Keratinocyte (primary cell): ENCODE results near the gene PPIG.
"Not testable (repeated sequence)": the region's sequence is repeated elsewhere in the genome, so short reads cannot be mapped to it uniquely, and the experiment has no call there.

ENCODE experiments used
- EZH2 ChIP-seq: IDR thresholded peaks from one replicate; pipeline ENCODE4 v1.6.1; 2012; ENCODE audit warnings: inconsistent platforms, mild to moderate bottlenecking, low read length, moderate library complexity
- TF ChIP-seq, protein P1 (sequence below), 3 experiments: IDR thresholded peaks in 1 of 3; conservative IDR thresholded peaks in 1 of 3; optimal IDR thresholded peaks in 1 of 3; 2 replicates in 2 of 3; 3 replicates in 1 of 3; pipeline versions ENCODE3 to v1.5.1; 2011; ENCODE audit warnings: low read length in 3 of 3, mild to moderate bottlenecking in 3 of 3, moderate library complexity in 2 of 3, control low read depth in 1 of 3, inconsistent platforms in 1 of 3; ENCODE audit not compliant: insufficient read depth in 2 of 3; ENCODE audit errors: extremely low read depth in 1 of 3

DNA sequence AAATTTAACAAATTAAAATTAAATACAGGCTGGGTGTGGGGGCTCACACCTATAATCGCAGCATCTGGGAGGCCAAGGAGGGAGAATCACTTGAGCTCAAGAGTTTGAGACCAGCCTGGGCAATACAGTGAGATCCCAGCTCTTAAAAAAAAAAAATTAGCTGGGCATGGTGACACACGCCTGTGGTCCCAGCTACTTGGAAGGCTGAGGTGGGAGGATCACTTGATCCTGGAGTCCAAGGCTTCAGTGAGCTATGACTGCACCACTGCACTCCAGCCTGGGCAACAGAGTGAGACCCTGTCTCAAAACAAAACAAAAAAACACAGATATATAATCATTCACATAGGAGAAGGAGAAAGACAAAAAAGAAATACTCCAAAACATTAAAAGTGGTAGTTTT, 44.7 kb upstream of the PPIG start:
- TF ChIP-seq, protein P1, sequence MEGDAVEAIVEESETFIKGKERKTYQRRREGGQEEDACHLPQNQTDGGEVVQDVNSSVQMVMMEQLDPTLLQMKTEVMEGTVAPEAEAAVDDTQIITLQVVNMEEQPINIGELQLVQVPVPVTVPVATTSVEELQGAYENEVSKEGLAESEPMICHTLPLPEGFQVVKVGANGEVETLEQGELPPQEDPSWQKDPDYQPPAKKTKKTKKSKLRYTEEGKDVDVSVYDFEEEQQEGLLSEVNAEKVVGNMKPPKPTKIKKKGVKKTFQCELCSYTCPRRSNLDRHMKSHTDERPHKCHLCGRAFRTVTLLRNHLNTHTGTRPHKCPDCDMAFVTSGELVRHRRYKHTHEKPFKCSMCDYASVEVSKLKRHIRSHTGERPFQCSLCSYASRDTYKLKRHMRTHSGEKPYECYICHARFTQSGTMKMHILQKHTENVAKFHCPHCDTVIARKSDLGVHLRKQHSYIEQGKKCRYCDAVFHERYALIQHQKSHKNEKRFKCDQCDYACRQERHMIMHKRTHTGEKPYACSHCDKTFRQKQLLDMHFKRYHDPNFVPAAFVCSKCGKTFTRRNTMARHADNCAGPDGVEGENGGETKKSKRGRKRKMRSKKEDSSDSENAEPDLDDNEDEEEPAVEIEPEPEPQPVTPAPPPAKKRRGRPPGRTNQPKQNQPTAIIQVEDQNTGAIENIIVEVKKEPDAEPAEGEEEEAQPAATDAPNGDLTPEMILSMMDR (optimal IDR thresholded peaks at IDR 0.05 in 1 of 3, IDR thresholded peaks at IDR 0.05 in 1 of 3, conservative IDR thresholded peaks at IDR 0.05 in 1 of 3; ENCODE audit: extremely low read depth in 1 of 3, insufficient read depth in 2 of 3, low read length in 3 of 3) = not testable (repeated sequence)
- not testable (repeated sequence) for TF ChIP-seq EZH2
